ENCODE data around the gene UGDH.
"Not testable (repeated sequence)": the region's sequence is repeated elsewhere in the genome, so short reads cannot be mapped to it uniquely, and the experiment has no call there.

Gene UGDH

DNA sequence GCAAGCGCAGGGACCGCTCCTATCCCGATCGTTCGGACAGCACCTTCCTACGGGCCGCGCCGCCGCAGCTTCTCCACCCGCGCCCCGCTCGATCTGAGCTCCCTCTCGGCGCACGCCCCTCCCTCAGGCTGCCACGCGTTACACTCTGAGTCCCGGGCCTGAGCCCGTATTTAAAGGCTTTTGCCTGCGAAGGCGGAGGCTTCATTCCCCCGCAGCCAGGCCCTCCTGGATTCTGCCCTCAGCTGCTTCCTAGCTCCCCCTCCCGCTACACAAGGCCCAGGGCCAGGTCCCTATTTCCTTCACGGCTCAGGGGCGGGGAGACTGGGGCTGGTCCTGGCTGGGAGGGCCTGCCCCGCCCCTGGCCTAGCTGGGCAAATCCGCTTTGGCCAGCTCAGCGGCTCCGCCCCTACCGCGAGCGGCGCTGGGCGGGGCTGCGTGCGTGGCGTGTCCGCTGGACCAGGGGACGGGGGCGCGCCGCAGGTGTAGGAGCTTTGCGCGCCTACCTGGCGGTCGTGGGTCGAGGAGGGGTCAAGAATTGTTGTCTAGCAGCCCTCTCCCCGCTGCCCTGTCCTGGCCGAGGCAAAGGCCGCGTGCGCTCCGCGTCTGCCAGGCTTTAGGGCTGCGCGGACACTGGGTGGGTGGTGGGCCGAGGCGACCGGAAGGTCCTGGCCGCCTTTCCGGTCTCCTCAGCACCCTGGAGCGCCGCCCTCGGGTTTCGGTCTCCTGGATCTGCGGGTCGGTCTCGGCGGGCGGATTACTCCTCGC lies at the start of gene UGDH:
Gene UGDH (minus strand): TSS at position 144 of the 765 bp plus-strand sequence. CDS start 5,927 bp downstream, outside the sequence.
- DNase-seq: peak; percentile 65

GRCh38 chr4:39574946-39575345 lies 47.7 kb upstream of the UGDH start:
- no peak for DNase-seq

- DNase-seq: no peak
Observed at GRCh38 chr4:39571504-39571903, 44.3 kb upstream of the UGDH start.

- DNase-seq: no peak
Observed at GRCh38 chr4:39571054-39571453, 43.8 kb upstream of the UGDH start.

DNA sequence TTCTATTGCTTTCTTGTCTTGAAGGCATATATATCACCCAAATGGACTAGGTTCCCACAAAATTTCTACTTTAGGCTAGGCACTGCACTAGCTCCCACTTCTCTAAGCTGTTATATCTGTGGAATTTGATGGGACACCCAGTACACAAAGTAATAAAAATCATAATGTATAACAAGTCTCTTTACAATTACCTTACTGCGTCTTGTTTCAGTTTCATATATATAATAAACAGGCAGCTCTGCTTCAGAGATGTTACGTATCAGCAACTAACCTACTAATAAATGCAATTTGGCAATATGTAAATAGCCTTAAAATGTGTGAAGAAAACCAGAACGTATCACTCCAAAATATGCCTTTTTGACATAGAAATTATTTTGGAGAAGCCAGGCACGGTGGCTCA lies 42.0 kb upstream of the UGDH start:
- DNase-seq: no peak

DNA sequence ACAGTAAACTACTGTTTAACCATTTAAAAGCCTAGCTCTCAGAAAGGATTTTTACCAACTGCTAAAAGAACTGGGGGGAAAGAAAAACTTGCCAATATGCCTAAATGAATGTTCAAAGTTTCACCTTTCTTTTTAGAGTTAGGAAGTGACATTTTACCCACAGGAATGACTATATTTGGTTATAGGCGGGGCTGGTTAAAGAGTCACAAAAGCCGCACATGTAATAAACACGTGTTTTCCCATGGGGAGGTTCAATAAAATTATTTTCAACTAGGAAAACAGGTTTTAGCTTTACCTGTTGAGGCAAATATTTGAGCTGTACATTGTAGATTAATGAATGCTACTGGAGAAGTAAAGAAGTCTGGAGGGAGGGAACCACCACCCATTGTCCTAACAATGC lies 41.6 kb upstream of the UGDH start:
- no peak for DNase-seq

DNA sequence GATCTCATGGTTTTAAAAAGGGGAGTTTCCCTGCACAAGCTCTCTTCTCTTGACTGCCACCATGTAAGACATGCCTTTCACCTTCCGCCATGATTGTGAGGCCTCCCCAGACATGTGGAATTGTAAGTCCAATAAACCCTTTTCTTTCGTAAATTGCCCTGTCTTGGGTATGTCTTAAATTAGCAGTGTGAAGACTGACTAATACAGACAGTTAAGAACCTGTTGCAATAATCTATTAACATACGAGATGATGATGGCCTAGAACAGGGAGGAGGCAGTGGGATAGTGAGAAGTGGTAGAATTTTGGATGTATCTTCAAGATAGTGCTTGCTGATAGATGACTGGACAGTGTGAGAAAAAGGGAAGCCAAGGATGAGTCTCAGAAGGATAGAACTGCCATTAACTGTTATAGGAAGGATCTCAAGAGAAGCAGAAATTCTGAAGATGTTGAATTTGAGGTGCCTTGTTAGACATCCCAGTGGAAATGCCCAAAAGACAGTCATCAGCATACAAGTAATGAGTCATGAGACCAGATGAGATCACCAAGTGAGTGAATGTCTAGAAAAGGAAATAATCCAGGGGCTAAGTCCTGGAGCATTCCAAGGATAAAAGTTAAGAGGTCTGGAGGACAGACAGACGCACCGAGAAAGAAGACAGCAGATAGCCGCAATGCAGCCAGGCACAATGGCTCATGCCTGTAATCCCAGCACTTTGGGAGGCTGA lies 38.8 kb upstream of the UGDH start:
- DNase-seq: no peak

- no peak for DNase-seq
Observed at GRCh38 chr4:39563346-39563847, 36.2 kb upstream of the UGDH start.

- DNase-seq: no peak
Observed at GRCh38 chr4:39562792-39563191, 35.6 kb upstream of the UGDH start.

- no peak for DNase-seq
Observed at GRCh38 chr4:39559626-39560025, 32.4 kb upstream of the UGDH start.

- DNase-seq: no peak
Observed at GRCh38 chr4:39555472-39555871, 28.2 kb upstream of the UGDH start.

DNA sequence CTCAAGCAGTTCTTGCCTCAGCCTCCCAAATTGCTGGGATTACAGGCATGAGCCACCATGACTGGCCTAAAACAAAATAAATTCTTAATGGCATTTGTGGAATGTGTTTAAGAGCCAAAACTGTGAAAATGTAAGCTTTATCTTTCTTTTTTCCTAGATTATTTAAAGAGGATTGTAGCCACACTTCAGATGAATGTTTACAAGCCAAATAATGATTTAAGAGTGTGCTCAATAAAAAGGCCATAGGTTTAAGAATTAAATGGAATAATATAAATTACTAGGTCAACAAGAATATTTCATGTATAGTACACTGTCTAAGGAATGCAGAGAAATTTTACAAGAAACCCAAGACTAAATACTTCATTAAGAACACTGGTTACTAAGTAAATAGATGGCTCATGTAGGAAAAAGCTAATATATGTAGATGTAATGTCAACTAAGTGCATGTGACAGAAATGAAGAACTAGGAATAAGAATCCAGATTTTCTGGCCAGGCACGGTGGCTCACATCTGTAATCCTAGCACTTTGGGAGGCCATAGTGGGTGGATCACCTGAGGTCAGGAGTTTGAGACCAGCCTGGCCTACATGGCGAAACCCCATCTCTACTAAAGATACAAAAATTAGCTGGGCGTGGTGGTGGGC lies 21.3 kb upstream of the UGDH start:
- no peak for DNase-seq

DNA sequence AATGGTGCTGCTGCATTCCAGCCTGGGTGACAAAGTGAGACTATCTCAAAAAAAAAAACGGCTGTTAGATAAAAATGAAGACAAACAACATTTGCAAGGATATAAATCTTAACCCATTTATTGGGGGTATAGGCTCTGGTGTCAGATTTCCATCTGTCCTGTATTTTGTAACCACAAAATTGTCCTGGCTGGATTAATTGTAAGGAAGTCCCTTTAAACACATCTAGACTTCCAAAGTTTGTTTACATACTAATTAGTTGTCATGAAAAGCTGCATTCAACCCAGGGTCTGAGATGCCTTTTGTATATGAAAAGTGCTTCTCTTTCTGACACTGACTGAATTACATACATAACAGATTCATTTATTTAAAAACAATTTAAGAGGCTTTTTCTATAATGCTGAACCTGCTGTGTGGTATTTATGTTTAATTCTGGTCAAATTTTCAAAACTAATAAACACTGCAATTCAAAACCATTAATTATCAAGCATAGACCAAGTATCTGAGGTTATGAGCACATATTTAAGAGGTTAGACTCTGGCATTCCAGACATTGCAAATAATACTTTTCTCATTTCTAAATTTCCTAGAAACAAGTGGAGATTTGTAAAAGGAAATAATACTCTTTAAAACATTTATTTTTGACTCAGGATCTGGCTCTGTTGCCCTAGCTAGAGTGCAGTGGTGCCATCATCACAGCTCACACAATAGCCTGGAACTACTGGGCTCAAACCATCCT lies 17.5 kb upstream of the UGDH start:
- DNase-seq: no peak

DNA sequence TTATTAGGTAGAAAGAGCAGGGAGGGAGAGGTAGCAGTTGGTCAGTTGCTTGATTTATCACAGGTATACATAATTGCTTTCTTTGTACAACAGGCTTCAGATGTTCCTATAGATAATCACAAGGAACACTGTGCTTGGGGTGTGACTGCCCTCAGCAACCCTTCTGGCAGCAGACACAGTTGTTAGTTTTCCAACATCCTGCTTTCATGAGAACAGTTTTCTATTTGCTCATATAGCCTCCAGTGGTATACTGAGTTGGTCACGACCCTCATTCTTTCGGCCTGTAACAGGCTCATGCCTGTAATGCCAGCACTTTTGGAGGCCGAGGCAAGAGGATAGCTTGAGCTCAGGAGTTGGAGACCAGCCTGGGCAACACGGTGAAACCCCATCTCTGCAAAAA lies 16.8 kb upstream of the UGDH start:
- not testable (repeated sequence) for DNase-seq

DNA sequence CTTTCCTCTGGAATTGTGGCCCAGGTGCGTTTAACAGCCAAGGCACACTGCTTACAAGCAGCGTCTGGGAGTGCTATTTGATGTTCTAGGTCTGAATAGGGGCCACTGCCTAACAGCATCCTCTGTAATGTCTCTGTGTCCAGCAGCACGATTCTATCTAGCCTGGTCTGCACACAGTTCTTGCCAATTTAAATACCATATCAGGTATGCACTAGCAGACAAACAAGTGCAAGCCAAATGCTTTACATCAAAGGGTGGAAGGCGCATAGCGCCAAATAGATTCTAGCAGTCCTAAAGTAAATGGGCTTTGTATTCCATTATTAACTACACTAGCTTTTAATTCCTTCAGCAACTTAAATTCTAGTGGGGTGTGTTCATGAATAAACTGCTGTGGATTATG lies 15.8 kb upstream of the UGDH start:
- no peak for DNase-seq

GRCh38 chr4:39542611-39543012 lies 15.4 kb upstream of the UGDH start:
- DNase-seq: no peak

- no peak for DNase-seq
Observed at GRCh38 chr4:39541987-39542610, 14.9 kb upstream of the UGDH start.

- DNase-seq: no peak
Observed at GRCh38 chr4:39539089-39539611, 11.9 kb upstream of the UGDH start.

GRCh38 chr4:39533541-39533940 lies 6.3 kb upstream of the UGDH start:
- DNase-seq: no peak

GRCh38 chr4:39532237-39532636 lies 5.0 kb upstream of the UGDH start:
- not testable (repeated sequence) for DNase-seq

DNA sequence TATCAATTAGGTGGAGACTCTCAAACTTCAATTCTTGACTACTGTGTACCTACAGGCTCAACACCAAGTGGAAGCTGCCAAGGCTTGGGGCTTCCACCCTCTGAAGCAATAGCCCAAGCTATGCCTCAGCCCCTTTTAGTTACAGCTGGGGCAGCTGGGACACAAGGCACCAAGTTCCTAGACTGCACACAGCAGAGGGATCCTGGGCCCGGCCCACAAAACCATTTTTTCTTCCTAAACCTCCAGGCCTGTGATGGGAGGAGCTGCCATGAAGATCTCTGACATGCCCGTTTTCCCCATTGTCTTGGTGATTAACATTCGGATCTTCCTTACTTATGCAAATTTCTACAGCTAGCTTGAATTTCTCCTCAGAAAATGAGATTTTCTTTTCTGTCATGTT lies 3.4 kb upstream of the UGDH start:
- DNase-seq: no peak

- DNase-seq: no peak
Observed at GRCh38 chr4:39529534-39529933, 2.3 kb upstream of the UGDH start.
